Measurements from ENCODE around the gene SMIM13.

GRCh38 chr6:11055127-11055627 is 38.5 kb upstream of the SMIM13 start:
- TF ChIP-seq CTCF (IDR thresholded peaks at IDR 0.05; ENCODE audit: borderline replicate concordance, extremely low read depth, low read length, poor library complexity, severe bottlenecking) = no peak
- no peak for TF ChIP-seq EZH2 (IDR thresholded peaks at IDR 0.05; ENCODE audit: borderline replicate concordance, low read depth, low read length, severe bottlenecking)
